AG09309 (cell line): ENCODE results near the gene FRMD4A.
"Not testable (repeated sequence)": the region's sequence is repeated elsewhere in the genome, so short reads cannot be mapped to it uniquely, and the experiment has no call there.

Experiments
- DNase-seq: peaks from one replicate; pipeline ENCODE4 v3.0.0-alpha.2; 2010; ENCODE audit warnings: low read depth
- H3K4me3 ChIP-seq: 2 replicates; pipeline ENCODE4 v1.5.1; 2011; ENCODE audit warnings: mild to moderate bottlenecking, low read depth, low read length, moderate library complexity; ENCODE audit not compliant: control insufficient read depth
- CTCF ChIP-seq: IDR thresholded peaks from 2 replicates; pipeline ENCODE4 v1.5.1; 2011; ENCODE audit warnings: mild to moderate bottlenecking, low read depth, low read length, inconsistent platforms; ENCODE audit not compliant: insufficient read depth, control insufficient read depth; ENCODE audit errors: missing control alignments

The FRMD4A gene

GRCh38 chr10:13718820-13719219 is 611.9 kb downstream of the FRMD4A start:
- no peak overlapping the region for H3K4me3 ChIP-seq
- TF ChIP-seq CTCF, result no peak
- no peak for DNase-seq

- H3K4me3 ChIP-seq, result peak overlapping the region; percentile 26
- peak; percentile 67 for DNase-seq
- TF ChIP-seq CTCF, result no peak
These were observed 612.6 kb downstream of the FRMD4A start for GRCh38 chr10:13717936-13718772.

- H3K4me3 ChIP-seq, result no peak overlapping the region
- no peak for DNase-seq
- TF ChIP-seq CTCF, result no peak
These were observed 613.2 kb downstream of the FRMD4A start for GRCh38 chr10:13717571-13717935.

- no peak overlapping the region for H3K4me3 ChIP-seq
- DNase-seq, result no peak
These were observed 614.3 kb downstream of the FRMD4A start for GRCh38 chr10:13716081-13717071.

GRCh38 chr10:13715596-13715995 is 615.1 kb downstream of the FRMD4A start:
- H3K4me3 ChIP-seq, DNase-seq: not testable (repeated sequence)

More at GRCh38 chr10:13716081-13717071, 614.3 kb downstream of the FRMD4A start:
- no peak for TF ChIP-seq CTCF

GRCh38 chr10:13715100-13715499 is 615.6 kb downstream of the FRMD4A start:
- H3K4me3 ChIP-seq, result no peak overlapping the region
- no peak for TF ChIP-seq CTCF
- no peak for DNase-seq
